Prostate gland (tissue), 2 donors: Measurements from ENCODE around the gene C4orf50.

Source experiments
- POLR2AphosphoS5 ChIP-seq: sonication (generic); formaldehyde crosslinking; IDR thresholded peaks from one replicate; pipeline ENCODE4 v1.6.1; 2017; ENCODE audit warnings: antibody characterized with exemption
- TF ChIP-seq, protein P1 (sequence below), 4 experiments: fragments of 200-600 bp in 2 of 4; fragments of 450-650 bp in 2 of 4; sonication (generic) in 2 of 4; IDR thresholded peaks; 1 replicate in 3 of 4; 2 replicates in 1 of 4; pipeline ENCODE4 v1.5.1; 2016 to 2019; ENCODE audit warnings: antibody characterized with exemption in 4 of 4, mild to moderate bottlenecking in 2 of 4, moderate library complexity in 2 of 4

DNA sequence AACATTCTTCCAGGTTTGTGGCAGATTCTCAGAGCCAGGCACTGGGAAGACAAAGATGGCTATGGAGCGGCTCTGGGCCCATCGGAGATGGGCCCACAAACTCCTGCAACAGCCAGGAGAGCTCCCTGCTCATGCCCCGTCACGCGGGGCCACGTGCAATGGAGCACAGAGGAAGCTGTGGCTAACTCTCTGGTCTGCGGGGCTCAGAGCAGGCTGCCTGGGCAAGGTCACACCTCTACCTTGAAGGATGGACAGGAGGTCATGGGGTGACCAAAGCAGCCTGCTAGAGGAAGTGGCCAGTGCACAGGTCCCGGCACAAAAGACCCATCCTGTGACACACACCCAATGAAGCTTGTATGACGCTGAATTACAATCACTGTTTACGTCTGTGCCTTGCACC lies 45.2 kb downstream of the C4orf50 start:
- TF ChIP-seq, protein P1, sequence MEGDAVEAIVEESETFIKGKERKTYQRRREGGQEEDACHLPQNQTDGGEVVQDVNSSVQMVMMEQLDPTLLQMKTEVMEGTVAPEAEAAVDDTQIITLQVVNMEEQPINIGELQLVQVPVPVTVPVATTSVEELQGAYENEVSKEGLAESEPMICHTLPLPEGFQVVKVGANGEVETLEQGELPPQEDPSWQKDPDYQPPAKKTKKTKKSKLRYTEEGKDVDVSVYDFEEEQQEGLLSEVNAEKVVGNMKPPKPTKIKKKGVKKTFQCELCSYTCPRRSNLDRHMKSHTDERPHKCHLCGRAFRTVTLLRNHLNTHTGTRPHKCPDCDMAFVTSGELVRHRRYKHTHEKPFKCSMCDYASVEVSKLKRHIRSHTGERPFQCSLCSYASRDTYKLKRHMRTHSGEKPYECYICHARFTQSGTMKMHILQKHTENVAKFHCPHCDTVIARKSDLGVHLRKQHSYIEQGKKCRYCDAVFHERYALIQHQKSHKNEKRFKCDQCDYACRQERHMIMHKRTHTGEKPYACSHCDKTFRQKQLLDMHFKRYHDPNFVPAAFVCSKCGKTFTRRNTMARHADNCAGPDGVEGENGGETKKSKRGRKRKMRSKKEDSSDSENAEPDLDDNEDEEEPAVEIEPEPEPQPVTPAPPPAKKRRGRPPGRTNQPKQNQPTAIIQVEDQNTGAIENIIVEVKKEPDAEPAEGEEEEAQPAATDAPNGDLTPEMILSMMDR (IDR thresholded peaks at IDR 0.05): no peak
- TF ChIP-seq POLR2AphosphoS5: no peak
